Mesendoderm (in vitro differentiated cells): ENCODE data around the gene FXYD4.

ENCODE experiments used
- DNase-seq: peaks from one replicate; pipeline ENCODE4 v3.0.0; 2013
- H2AK5ac ChIP-seq: 2 replicates; pipeline ENCODE4 v1.6.1; 2013; ENCODE audit warnings: low read length, inconsistent platforms
- H2BK120ac ChIP-seq: 2 replicates; pipeline ENCODE4 v1.6.1; 2013; ENCODE audit warnings: low read depth, mild to moderate bottlenecking, low read length, moderate library complexity, mixed read lengths
- H2BK15ac ChIP-seq: replicated peaks from 2 replicates; pipeline ENCODE4 v1.6.1; 2013; ENCODE audit warnings: low read depth, mild to moderate bottlenecking, moderate library complexity
- H2BK5ac ChIP-seq: 2 replicates; pipeline ENCODE4 v1.6.1; 2013; ENCODE audit warnings: low read length, inconsistent platforms
- H3K18ac ChIP-seq: 2 replicates; pipeline ENCODE4 v1.6.1; 2013; ENCODE audit warnings: mild to moderate bottlenecking, low read length, mixed read lengths
- H3K23ac ChIP-seq: one replicate; pipeline ENCODE4 v1.6.1; 2013; ENCODE audit warnings: low read length
- H3K27ac ChIP-seq: 2 replicates; pipeline ENCODE4 v1.5.1; 2013; ENCODE audit warnings: low read depth, mild to moderate bottlenecking, inconsistent platforms, low read length, moderate library complexity
- H3K27me3 ChIP-seq: 2 replicates; pipeline ENCODE4 v1.6.1; 2013; ENCODE audit warnings: low read length, control low read depth, mild to moderate bottlenecking, inconsistent platforms; ENCODE audit not compliant: insufficient read depth, poor library complexity
- H3K36me3 ChIP-seq: 2 replicates; pipeline ENCODE4 v1.6.1; 2013; ENCODE audit warnings: low read length, inconsistent platforms; ENCODE audit not compliant: control insufficient read depth, insufficient read depth
- H3K4ac ChIP-seq: one replicate; pipeline ENCODE4 v1.6.1; 2013; ENCODE audit warnings: low read depth, mild to moderate bottlenecking, low read length, moderate library complexity
- H3K4me1 ChIP-seq: 2 replicates; pipeline ENCODE4 v1.6.1; 2013; ENCODE audit warnings: low read depth, low read length, inconsistent platforms; ENCODE audit not compliant: control insufficient read depth
- H3K4me2 ChIP-seq: 2 replicates; pipeline ENCODE4 v1.6.1; 2013; ENCODE audit warnings: low read length
- H3K4me3 ChIP-seq: 2 replicates; pipeline ENCODE4 v1.5.1; 2013; ENCODE audit warnings: mild to moderate bottlenecking, low read length
- H3K56ac ChIP-seq: one replicate; pipeline ENCODE4 v1.6.1; 2013; ENCODE audit warnings: low read length
- H3K79me1 ChIP-seq: 2 replicates; pipeline ENCODE4 v1.6.1; 2013; ENCODE audit warnings: low read length, inconsistent platforms
- H3K79me2 ChIP-seq: 2 replicates; pipeline ENCODE4 v1.6.1; 2013; ENCODE audit warnings: mild to moderate bottlenecking, low read length; ENCODE audit not compliant: control insufficient read depth, insufficient read depth
- H3K9ac ChIP-seq: 2 replicates; pipeline ENCODE4 v1.6.1; 2013; ENCODE audit warnings: low read length, inconsistent platforms
- H4K5ac ChIP-seq: one replicate; pipeline ENCODE4 v1.6.1; 2013; ENCODE audit warnings: low read length
- H4K8ac ChIP-seq: one replicate; pipeline ENCODE4 v1.6.1; 2013; ENCODE audit warnings: low read depth, mild to moderate bottlenecking, control low read depth, low read length, moderate library complexity
- WGBS: extraction: QIAGEN DNeasy Blood & Tissue Kit; methylation state at CpG from one replicate; pipeline ENCODE4 v1.1.7; 2013; ENCODE audit warnings: low lambda C conversion rate, missing lambda C conversion rate; ENCODE audit not compliant: insufficient coverage; ENCODE audit errors: extremely low coverage; 5-methylcytosine and 5-hydroxymethylcytosine counted together

Gene FXYD4

GRCh38 chr10:43340619-43341018 is 30.8 kb upstream of the FXYD4 start:
- H3K27ac ChIP-seq, result no peak overlapping the region
- H3K79me2 ChIP-seq, result no peaks in the 10 kb centered on the region
- no peak overlapping the region for H3K18ac ChIP-seq
- H3K36me3 ChIP-seq, result no peaks in the 10 kb centered on the region
- H2BK15ac ChIP-seq, result no peak overlapping the region
- H4K5ac ChIP-seq, result no peak overlapping the region
- H3K4me1 ChIP-seq, result no peaks in the 10 kb centered on the region
- H3K79me1 ChIP-seq, result no peaks in the 10 kb centered on the region
- H3K4me2 ChIP-seq, result no peak overlapping the region
- no peaks in the 10 kb centered on the region for H3K27me3 ChIP-seq
- no peak overlapping the region for H3K56ac ChIP-seq
- H2BK120ac ChIP-seq, result no peak overlapping the region
- no peak overlapping the region for H3K4me3 ChIP-seq
- no peak overlapping the region for H3K4ac ChIP-seq
- H3K23ac ChIP-seq, result no peak overlapping the region
- no peak overlapping the region for H2AK5ac ChIP-seq
- no peak for DNase-seq
- no CpG with 5 or more reads among the region's 9 CpGs for WGBS
- no peak overlapping the region for H4K8ac ChIP-seq
- H3K9ac ChIP-seq, result no peak overlapping the region
- no peak overlapping the region for H2BK5ac ChIP-seq

DNA sequence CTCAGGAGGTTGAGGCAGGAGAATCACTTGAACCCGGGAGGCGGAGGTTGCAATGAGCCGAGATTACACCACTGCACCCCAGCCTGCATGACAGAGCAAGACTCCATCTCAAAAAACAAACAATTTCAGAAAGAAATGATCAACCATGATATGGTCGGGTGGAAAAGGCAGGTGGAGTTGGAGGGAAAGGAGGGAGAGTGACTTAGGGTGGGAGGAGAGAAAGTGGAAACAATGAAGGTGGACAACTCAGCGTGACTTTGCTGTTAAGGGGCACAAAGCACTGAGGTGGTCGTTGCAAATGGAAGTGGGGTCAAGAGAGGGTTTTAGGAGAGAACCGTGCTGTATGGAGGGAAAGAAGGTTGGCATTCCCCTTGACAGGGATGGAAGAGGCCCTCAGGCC is 30.0 kb upstream of the FXYD4 start:
- no CpG with 5 or more reads among the region's 7 CpGs for WGBS

DNA sequence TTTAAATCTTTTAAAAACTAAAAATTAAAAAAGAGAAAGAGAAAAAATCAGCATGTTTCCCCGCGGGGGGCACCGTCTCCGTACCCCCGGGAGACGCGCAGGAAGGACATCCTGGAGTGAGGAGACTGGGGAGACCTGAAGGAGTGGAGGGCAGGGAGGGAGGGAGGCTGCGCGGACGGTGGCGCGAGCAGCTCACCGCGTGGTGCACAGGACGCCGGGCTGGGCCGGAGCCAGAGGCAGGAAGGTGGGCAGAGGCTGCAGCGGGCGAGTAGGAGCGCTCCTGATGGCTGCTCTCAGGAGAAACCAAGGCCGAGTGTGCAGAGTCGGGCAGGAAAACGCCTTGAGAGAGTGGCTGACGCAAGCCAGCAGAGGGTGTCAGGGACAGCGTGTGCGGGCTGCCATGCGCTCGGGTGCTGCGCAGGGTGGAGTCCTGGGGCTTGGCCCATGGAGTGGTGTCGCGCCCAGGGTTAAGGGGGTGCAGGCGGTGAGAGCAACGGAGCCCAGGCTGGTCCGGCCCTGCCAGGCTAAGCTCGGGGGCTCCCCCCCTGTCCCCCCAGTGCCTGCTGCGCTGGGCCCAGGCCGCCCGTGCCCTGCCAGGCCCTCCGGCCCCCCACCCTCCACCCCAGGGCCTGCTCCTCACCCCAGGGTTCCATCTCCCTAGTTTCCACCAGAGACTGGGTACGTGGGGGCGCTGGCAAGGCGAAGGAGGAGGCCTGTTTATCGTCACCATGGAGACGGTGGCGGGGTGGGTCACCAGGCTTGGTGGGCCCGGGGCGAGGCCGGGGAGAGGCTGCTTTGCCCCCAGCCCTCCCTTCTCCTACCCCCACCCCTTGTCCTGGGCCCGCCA is 28.9 kb upstream of the FXYD4 start:
- no peak overlapping the region for H2BK5ac ChIP-seq
- H3K4me3 ChIP-seq, result no peak overlapping the region
- no peak overlapping the region for H3K56ac ChIP-seq
- H3K23ac ChIP-seq, result no peak overlapping the region
- no peaks in the 10 kb centered on the region for H3K79me2 ChIP-seq
- H3K27me3 ChIP-seq, result no peaks in the 10 kb centered on the region
- no peak overlapping the region for H4K8ac ChIP-seq
- no peak overlapping the region for H2AK5ac ChIP-seq
- no peak overlapping the region for H2BK120ac ChIP-seq
- no peak overlapping the region for H3K18ac ChIP-seq
- H3K27ac ChIP-seq, result no peak overlapping the region
- DNase-seq, result no peak
- no peak overlapping the region for H4K5ac ChIP-seq
- H3K4me2 ChIP-seq, result no peak overlapping the region
- no peaks in the 10 kb centered on the region for H3K4me1 ChIP-seq
- H3K79me1 ChIP-seq, result no peaks in the 10 kb centered on the region
- H3K9ac ChIP-seq, result no peak overlapping the region
- WGBS, result no CpG with 5 or more reads among the region's 49 CpGs
- no peaks in the 10 kb centered on the region for H3K36me3 ChIP-seq
- H2BK15ac ChIP-seq, result no peak overlapping the region
- H3K4ac ChIP-seq, result no peak overlapping the region

More for the DNA sequence above, 30.0 kb upstream of the FXYD4 start:
- H4K5ac ChIP-seq, result no peak overlapping the region
- H2BK15ac ChIP-seq, result no peak overlapping the region
- no peaks in the 10 kb centered on the region for H3K4me1 ChIP-seq
- H3K4me3 ChIP-seq, result no peak overlapping the region
- H3K27me3 ChIP-seq, result no peaks in the 10 kb centered on the region
- H2BK120ac ChIP-seq, result no peak overlapping the region
- H3K4me2 ChIP-seq, result no peak overlapping the region
- no peak for DNase-seq
- no peak overlapping the region for H4K8ac ChIP-seq
- H3K79me1 ChIP-seq, result no peaks in the 10 kb centered on the region
- no peak overlapping the region for H2AK5ac ChIP-seq
- no peak overlapping the region for H3K56ac ChIP-seq
- no peak overlapping the region for H2BK5ac ChIP-seq
- H3K79me2 ChIP-seq, result no peaks in the 10 kb centered on the region
- H3K9ac ChIP-seq, result no peak overlapping the region
- H3K4ac ChIP-seq, result no peak overlapping the region
- H3K18ac ChIP-seq, result no peak overlapping the region
- H3K23ac ChIP-seq, result no peak overlapping the region
- no peaks in the 10 kb centered on the region for H3K36me3 ChIP-seq
- H3K27ac ChIP-seq, result no peak overlapping the region

DNA sequence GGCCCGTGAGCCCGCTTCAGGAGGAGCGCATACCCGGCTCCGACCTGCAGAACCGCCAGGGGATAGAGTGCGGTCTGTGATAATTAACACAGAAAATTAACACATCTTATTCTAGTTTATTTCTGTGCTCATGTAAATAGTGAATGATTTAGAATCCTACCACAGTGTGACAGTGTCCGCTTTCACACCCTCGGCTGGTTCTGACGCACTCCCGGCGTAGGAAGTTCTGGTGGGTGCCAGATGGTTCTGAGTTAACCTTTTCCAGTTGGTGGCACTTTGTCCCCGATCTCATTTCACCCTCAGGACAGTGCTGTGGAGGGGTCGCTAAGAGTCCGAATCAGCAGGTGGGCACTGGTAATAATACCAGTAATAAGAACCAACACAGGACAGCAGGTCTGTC is 28.3 kb upstream of the FXYD4 start:
- H3K23ac ChIP-seq, result no peak overlapping the region
- H3K79me1 ChIP-seq, result no peaks in the 10 kb centered on the region
- H2BK5ac ChIP-seq, result no peak overlapping the region
- H3K4ac ChIP-seq, result no peak overlapping the region
- H3K9ac ChIP-seq, result no peak overlapping the region
- H3K56ac ChIP-seq, result no peak overlapping the region
- no peaks in the 10 kb centered on the region for H3K4me1 ChIP-seq
- H4K5ac ChIP-seq, result no peak overlapping the region
- H3K27ac ChIP-seq, result no peak overlapping the region
- H2AK5ac ChIP-seq, result no peak overlapping the region
- H3K27me3 ChIP-seq, result no peaks in the 10 kb centered on the region
- no peak overlapping the region for H3K4me2 ChIP-seq
- no peak overlapping the region for H2BK15ac ChIP-seq
- no peak overlapping the region for H3K18ac ChIP-seq
- DNase-seq, result no peak
- H4K8ac ChIP-seq, result no peak overlapping the region
- H2BK120ac ChIP-seq, result no peak overlapping the region
- no peaks in the 10 kb centered on the region for H3K79me2 ChIP-seq
- WGBS, result no CpG with 5 or more reads among the region's 15 CpGs
- H3K36me3 ChIP-seq, result no peaks in the 10 kb centered on the region
- H3K4me3 ChIP-seq, result no peak overlapping the region

DNA sequence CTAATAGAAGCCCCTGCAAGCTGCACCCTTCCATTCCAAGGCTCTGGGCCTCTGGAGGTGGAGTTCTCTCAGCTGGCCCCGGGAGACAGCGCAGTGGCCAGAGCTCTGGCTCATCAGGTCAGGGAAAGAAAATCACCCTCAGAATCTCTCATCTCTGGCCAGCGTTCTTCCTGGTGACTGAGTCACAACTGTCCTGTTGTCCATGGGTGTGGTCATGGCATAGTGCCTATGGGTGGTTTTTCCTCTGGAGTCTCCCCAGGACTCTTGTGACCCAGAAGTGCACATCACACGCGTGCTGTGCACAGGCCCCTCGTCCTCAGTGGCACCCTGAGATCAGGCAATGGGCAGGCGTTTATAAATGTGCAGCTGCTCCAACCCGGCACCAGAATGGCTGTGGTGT is 27.4 kb upstream of the FXYD4 start:
- no CpG with 5 or more reads among the region's 8 CpGs for WGBS
- no peak for DNase-seq
- H3K9ac ChIP-seq, result no peak overlapping the region

GRCh38 chr10:43347997-43348396 is 23.4 kb upstream of the FXYD4 start:
- Histone ChIP-seq H3K4me1 (no peaks in the 10 kb centered on the region), H3K27me3 (no peaks in the 10 kb centered on the region), H2BK120ac (no peak overlapping the region), H3K27ac (no peak overlapping the region), H4K5ac (no peak overlapping the region), H3K9ac (no peak overlapping the region), H3K56ac (peak overlapping the region; percentile 15), H2BK5ac (no peak overlapping the region), H4K8ac (no peak overlapping the region), H2AK5ac (no peak overlapping the region), H3K4me2 (no peak overlapping the region), H3K23ac (no peak overlapping the region), H3K4me3 (no peak overlapping the region), H3K79me1 (no peaks in the 10 kb centered on the region), H3K79me2 (no peaks in the 10 kb centered on the region), H2BK15ac (no peak overlapping the region), H3K36me3 (no peaks in the 10 kb centered on the region), H3K4ac (no peak overlapping the region), H3K18ac (no peak overlapping the region)
- no CpG with 5 or more reads among the region's 4 CpGs for WGBS
- no peak for DNase-seq

More for the DNA sequence above, 27.4 kb upstream of the FXYD4 start:
- no peak overlapping the region for H4K8ac ChIP-seq
- no peak overlapping the region for H3K27ac ChIP-seq
- no peaks in the 10 kb centered on the region for H3K4me1 ChIP-seq
- H3K4me2 ChIP-seq, result no peak overlapping the region
- H2BK5ac ChIP-seq, result no peak overlapping the region
- no peak overlapping the region for H4K5ac ChIP-seq
- H3K18ac ChIP-seq, result no peak overlapping the region
- H3K4ac ChIP-seq, result no peak overlapping the region
- H2BK15ac ChIP-seq, result no peak overlapping the region
- H2BK120ac ChIP-seq, result no peak overlapping the region
- H2AK5ac ChIP-seq, result no peak overlapping the region
- no peaks in the 10 kb centered on the region for H3K79me1 ChIP-seq
- no peak overlapping the region for H3K56ac ChIP-seq
- H3K4me3 ChIP-seq, result no peak overlapping the region
- no peaks in the 10 kb centered on the region for H3K79me2 ChIP-seq
- no peak overlapping the region for H3K23ac ChIP-seq
- no peaks in the 10 kb centered on the region for H3K27me3 ChIP-seq
- no peaks in the 10 kb centered on the region for H3K36me3 ChIP-seq
